HG02938 (cell line): ENCODE measurements around the gene ZNF45.
A peak's percentile ranks its signal among the peaks of the same experiment; 100 is the strongest.
"Not testable (repeated sequence)": the region's sequence is repeated elsewhere in the genome, so short reads cannot be mapped to it uniquely, and the experiment has no call there.

Experiments
- ATAC-seq: cut with Tn5 transposase; IDR thresholded peaks from one replicate; pipeline ENCODE4 v1.9.1; 2021; ENCODE audit warnings: mild to moderate bottlenecking, moderate library complexity; ENCODE audit not compliant: unreplicated experiment

Gene ZNF45

DNA sequence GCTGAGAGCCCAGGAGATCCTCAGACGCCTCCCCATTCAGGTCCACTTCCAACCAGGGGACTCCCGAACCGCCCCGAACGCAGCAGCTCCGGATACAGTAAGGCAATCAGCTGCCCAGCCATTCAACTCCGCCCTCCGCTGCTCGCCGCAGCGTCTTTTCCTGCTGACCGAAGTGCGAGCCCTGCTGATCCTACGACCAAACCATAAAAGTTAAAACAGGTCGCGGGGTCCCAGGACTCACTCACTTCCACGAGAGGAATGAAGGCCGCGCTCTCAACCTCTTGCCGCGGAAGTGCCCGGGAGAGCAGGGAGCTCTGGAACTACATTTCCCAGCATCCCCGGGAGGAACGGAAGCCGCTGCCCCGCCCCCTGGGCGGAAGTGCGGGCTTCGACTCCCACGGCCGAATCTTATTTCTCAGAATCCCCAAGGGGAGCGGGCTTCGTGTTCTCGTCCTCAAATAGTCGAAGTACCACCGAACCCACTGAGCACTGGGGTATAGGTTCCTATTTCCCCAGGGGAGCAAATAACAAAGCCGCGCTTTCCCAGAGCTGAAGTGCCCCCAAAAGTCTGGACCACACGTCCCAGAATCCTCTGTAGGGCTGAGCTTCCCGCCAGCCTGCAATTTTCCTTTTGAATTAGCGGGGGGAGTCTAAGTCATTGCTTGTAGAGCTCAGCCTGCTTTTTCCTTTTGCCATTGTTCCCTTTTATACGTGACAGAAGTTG, at the start of gene ZNF45:
ZNF45 (minus strand) TSS at position 298 of the 724 bp plus-strand sequence. CDS start 13,097 bp downstream, outside the sequence.
- peak; percentile 75 for ATAC-seq

DNA sequence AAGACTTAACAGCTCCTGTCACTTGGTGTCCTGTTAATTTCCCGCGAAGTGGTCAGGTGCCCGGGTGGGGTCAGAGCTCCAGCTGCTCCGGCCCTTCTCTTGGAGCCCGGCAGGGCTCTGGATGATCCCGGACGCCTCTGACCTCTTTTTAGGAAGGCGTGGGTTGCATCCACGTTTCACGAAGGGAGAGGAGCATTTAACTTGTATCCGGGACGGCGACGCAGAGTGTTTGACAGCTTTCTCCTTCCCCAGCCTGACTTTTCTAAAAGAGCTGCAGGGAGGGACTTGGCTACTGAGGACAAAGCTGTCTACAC, 49.6 kb upstream of the ZNF45 start:
- no peak for ATAC-seq

DNA sequence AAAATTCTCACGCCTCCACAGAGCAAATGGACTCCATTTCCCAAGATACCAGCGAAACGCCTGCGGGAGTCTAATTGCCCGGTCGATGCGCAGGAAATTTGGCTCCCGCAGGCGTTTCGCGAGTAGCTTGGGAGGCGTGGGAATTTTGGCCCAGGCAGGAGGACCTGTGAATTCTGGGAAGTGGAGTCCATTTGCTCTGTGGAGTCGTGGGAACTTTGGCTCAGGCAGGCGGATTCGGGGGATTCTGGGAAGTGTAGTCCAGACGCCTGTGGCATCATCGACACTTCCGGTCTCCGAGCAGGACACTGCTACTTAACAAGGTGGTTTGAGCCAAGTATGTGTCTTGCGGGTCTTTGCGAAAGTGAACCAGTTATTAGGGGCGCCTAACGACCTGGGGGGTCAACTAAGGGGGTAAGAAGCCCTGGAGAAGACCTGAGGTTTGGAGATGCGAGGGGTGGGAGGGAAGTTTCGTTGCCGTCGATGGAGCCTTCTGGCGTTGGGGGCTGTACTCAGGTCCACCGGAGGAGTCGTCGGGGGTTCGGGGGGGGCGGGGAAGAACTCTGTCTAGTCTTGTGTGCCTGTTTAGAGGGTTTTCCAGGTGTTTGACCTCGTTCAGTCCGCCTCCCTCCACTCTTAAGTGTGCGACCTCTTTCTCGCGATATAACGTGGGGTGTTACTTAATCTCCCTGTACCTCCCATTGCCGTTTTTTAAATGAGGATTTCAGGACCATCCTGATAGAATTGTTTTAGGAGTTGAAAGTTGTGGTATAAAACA, 49.0 kb upstream of the ZNF45 start, which contains the start of gene ZNF155:
ZNF155 (plus strand) TSS at position 277 of the 775 bp plus-strand sequence. CDS start 4,356 bp downstream, outside the sequence.
- peak; percentile 79 for ATAC-seq

DNA sequence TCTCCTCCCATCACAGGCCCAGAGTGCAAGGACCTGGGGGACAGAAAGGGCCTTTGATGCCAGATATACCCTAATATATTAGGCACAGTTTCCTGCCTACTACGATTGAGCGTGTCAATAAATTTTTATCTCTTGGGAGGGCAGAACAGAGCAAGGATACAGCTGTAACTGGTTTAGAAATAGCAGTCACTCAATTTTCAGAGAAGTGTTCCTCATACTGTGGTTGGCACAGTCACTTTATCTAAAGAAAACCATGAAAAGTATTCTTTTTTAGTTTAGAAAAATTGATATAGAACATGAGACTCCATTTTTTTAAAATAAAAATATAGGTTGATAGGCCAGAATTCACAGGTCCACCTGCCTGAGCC, 48.4 kb upstream of the ZNF45 start:
- ATAC-seq, result no peak

DNA sequence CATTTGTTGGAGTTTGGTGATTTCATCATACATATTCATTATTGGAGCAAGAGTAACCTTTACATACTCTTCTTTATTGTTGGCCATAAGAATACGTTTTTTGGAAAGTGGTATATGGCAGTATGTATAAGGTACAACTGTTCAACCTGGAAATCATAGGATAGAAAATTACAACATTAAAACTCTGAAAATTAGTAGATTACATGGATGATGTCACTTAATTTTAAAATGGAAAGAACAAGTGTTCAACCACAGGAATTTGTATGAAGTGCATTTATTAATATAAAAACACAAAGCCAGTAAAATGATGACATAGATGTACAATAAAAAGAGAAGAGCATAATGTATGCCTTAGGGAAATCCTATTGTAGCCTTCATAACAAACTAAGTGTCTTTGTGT, 41.6 kb upstream of the ZNF45 start:
- no peak for ATAC-seq

DNA sequence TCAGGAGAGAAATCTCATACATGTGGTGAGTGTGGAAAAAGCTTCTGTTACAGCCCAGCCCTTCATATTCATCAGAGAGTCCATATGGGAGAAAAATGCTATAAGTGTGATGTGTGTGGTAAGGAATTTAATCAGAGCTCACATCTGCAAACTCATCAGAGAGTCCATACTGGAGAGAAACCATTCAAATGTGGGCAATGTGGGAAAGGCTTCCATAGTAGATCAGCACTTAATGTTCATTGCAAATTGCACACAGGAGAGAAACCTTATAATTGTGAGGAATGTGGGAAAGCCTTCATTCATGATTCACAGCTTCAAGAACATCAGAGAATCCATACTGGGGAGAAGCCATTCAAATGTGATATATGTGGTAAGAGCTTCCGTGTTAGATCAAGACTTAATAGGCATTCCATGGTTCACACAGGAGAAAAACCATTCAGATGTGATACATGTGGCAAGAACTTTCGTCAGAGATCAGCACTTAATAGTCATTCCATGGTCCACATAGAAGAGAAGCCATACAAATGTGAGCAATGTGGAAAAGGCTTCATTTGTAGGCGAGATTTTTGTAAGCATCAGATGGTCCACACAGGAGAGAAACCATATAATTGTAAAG, 31.1 kb upstream of the ZNF45 start:
- ATAC-seq, result no peak

DNA sequence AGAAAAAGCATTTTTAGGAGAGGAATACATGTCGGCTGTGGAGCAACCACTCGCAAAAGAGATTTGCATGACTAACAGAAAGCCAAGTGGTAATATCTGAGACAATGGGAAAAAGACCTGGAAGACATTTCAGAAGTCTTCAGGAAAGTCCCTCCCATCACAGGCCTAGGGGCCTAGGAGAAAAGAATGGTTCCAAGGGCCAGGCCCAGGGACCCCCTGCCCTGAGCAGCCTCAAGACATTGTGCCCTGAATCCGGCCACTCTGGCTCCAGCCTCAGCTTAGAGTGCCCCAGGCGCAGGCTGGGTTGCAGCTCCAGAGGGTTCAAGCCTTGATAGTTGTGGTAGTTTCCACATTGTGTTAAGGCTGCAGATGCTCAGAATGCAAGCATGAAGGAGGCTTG, 25.3 kb upstream of the ZNF45 start:
- no peak for ATAC-seq

DNA sequence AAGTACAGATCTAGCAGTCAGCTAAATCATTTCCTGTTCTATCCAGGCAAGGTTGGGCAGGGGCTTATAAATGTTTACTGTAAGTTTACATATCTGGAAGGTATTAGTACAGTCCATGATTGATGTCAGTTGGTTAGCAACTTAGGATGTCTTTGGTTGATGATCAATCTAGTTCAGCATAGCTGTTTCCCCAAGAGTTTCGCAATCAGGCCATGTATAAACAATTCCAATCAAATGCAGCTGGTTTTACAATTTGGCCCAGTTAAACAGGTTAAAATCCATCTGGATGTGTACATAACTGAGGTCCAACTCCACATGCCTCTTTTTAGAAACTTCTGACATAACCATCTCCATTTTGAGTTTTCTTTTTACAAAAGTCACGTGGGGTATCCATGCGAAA, 22.8 kb upstream of the ZNF45 start:
- no peak for ATAC-seq

DNA sequence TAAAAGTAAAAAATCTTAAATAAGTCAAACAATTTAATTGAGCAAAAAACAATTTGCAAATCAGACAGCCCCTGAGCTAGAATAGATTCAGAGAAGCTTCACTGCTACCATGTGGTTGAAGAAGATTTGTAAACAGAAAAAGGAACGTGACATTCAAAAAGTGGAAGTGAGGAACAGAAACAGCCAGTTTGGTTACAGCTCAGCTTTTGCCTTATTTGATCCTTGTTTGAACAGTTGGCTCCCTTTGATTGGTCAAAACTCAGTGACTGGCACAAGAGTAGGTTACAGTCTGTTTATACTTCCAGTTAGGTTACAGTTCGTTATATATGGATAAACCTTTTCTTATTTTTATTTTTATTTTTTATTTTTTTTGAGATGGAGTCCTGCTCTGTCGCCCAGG, 21.7 kb upstream of the ZNF45 start:
- no peak for ATAC-seq

DNA sequence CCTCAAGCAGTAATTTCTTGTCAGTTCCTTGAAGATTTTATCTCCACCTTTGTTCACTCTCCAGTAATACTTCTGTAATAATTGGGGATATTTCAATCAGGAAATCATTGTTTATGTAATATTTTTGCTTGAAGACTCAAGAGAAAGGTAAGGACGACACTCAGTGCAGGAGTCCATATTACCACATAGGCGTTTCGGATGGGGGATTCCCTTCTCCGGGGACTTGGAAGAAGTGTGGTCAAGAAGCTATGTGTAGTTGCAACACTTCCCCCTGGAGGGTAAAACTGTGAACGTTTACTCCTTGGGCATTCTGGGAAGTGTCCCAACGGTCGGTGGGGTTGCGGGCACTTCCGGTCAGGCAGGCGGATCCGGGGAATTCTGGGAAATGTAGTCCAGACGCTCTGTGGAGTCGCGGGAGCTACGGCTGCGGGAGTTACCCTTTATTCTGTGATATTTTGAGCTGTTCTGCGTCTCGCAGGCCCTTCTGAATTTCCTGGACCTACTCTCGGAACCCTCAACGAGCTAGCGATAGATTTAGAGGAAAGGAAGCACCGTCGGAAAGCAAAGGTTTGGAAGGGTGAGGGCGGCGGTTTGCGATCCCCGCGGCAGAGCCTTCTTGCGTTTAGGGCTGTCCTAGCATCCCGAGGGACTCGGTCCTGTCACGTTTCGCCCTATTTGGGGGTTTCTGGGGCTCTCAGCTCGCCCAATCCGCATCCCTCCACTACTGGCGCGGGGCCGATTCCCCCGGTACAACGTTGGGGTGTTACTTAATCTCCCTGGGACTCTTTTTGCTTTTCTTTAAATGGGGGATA, 16.0 kb upstream of the ZNF45 start, which contains the start of gene ZNF221:
ZNF221 (plus strand) TSS at position 395 of the 812 bp plus-strand sequence. CDS start 11,499 bp downstream, outside the sequence.
- peak; percentile 86 for ATAC-seq

DNA sequence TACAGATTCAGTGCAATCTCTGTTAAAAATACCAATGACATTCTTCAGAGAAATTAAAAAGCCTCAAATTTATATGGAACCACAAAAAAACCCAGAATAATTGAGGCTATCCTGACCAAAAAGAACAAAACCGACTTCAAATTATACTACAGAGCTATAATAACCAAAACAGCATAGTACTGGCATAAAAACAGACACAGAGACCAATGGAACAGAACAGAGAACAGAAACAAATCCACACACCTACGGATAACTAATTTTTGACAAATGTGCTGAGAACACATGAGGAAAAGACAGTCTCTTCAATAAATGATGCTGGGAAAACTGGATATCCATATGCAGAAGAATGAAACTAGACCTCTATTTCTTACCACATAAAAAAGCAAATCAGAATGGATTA, 14.7 kb upstream of the ZNF45 start:
- ATAC-seq, result not testable (repeated sequence)

DNA sequence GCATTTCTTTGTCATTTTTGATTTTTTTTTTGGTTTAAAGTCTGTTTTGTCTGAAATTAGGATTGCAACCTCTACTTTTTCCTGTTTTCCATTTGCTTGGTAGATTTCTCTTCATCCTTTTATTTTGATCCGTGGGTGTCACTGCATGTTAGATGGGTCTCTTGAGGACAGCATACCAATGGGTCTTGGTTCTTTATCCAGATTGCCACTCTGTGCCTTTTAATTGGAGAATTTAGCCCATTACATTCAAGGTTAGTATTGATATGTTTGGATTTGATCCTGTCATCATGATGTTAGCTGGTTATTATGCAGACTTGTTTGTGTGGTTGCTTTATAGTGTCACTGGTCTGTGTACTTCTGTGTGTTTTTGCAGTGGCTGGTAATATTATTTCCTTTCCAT, 12.3 kb upstream of the ZNF45 start:
- not testable (repeated sequence) for ATAC-seq

DNA sequence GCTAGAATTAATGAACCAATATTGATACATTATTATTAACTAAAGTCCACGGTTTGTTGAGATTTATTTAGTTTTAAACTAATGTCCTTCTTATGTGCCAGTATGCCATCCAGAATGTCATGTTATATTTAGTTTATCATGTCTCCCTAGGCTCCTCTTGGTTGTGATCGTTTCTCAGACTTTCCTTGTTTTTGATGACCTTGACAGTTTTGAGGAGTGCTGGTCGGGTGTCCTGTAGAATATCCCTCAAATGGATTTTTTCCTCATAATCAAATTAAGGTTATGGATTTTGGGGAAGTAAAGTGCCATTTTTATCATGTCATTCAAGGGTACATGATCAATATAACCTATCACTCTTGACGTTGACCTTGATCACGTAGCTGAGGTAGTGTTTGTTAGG, 6.1 kb upstream of the ZNF45 start:
- no peak for ATAC-seq

DNA sequence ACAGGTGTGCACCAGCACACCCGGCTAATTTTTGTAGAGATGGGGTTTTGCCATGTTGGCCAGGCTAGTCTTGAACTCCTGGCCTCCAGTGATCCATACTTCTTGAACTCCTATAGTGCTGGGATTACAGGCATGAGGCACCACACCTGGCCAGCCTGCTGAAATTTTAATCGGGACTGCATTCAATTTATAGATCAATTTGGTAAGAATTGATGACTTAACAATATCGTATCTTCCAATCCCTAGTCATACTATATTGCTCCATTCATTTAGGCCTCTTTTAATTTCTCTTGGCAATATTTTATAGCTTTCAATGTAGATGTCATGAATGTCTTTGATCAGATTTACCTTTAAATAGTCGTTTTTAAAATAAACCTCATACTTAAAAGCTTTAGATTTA, 5.6 kb upstream of the ZNF45 start:
- no peak for ATAC-seq

DNA sequence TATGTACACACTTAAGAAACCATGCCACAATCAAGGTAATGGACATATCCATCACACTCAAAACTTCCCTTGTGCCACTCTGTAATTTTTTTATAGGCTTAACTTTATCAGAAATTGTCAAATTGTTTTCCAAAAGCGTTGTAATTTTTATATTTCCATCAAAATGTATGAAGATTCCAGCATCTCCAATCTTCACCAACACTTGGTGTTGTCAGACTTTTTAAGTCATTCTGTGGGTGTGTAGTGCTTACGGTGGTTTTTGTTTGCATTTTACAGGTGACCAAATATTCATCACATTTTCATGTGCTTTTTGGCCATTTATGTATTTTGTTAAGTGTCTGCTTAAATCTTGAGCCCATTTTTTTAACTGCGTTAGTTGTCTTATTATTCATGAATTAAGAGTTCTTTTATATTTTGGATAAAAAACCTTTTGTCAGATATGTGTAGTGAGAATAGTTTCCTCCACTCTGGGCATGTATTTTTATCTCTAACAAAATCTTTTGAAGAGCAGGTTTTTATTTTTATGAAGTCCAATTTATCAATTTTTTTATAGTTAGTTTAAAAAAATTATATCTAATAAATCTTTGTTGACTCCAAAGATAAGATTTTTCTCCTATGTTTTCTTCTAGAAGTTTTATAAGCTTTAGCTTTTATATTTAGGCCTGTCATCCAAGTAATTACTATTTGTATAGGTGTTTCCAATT, 4.6 kb upstream of the ZNF45 start:
- ATAC-seq, result no peak

DNA sequence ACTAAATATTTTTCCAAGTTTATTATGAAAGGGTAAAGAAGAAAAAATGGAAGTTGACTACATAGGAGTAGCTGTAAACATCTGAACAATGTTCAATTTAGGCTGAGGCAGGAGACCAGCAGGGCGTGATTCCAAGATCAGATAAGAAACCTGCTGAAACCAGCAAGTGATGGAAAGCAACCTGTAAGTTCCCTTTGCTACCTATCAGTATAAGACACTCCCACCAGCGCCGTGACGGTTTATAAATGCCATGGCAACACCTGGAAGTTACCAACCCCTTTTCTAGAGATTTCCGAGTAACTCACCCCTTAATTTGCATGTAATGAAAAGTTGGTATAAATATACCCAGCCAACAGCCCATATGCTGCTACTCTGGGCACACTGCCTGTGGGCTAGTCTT, 1.1 kb upstream of the ZNF45 start:
- ATAC-seq, result no peak

DNA sequence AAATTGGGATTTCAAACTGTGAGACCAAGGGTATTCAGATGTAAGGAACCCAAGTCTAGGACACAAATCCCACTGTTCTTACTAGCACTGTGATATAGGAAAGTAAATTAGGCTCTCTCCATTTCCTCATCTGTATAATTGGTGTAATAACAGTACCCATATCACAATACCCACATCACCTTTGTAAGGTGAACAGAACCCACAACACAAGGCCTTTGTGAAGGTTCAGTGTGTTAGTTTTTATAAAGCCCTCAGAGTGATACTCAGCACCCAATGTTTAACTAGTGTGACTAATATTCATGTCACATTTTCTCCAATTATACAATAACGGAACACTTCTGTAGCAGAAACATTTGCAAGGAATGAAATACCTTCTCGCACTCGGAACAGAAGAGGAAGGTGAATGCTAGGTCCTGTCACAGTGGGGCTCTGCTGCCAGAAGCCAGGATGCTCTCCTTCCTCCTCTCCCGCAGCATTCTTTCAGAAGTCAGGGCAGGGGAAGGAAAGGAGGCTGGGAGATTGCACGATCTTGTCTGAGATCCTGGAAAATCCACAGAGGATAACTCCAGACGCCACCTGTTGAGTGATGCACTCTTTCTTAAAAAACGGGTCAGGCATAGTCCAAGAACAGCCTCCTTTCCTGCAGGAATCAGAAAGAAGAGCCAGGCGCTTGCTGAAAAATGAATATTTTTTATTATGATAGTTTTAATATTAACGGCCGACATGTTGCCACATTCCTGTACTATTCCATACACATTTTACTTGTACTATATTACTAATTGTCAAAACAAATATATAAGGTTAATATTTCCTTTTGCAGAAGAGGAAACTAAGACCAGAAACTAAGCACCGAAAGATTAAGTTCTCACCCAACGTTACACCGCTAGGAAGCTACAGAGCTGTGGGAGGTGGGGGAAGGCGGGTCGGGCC, 762 bp downstream of the ZNF45 start:
- no peak for ATAC-seq

DNA sequence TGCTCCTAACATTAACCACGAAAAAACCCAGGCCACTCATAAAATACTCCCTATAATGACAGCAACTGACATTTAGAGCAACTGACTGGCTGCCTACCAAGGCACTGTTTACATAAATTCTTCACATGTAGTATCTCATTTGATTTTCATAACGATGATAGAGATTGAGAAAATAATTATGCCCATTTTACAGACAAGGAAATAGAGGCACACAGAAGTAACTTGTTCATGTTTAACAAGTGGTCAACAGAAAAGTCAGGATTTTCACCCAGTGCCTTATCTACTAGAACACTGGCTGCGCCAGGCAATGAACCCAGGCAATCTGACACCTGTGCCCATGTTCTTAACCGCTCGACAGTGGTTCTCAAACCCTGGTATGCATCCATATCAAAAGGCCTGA, 6.3 kb downstream of the ZNF45 start:
- ATAC-seq, result no peak

DNA sequence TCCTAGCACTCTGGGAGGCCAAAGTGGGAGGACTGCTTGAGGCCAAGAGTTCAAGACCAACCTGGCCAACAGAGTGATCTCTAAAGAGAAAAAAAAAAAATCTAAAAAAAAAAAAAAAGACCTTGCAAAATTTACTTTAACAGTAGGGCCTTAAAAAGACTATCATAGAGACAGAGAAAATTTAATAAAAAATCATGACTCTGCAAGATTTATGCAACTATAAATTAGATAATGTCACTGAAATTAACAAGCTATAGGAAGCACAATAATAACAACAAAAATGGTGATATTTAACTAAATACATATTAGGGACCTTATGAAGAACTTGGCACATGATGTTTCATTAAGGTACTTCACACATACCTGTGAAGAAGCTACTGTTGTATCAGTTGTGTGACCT, 11.2 kb downstream of the ZNF45 start:
- no peak for ATAC-seq
